H1 (cell line): ENCODE results near the gene INTS7. TPM values are rescaled to one million over a fixed set of nuclear protein-coding genes. Genes with fewer than 3 reads are reported as not detected.

Experiments
- ASH2L ChIP-seq: fragments of 200-600, 300-600 bp; sonication (generic); IDR thresholded peaks from one replicate; pipeline ENCODE4 v1.7.1; 2017; ENCODE audit warnings: low read length
- BACH1 ChIP-seq: IDR thresholded peaks from 2 replicates; pipeline ENCODE4 v1.6.1; 2012; ENCODE audit warnings: low read length, improper control_type of control experiment
- EZH2 ChIP-seq: fragments of 200-600 bp; sonication (generic); IDR thresholded peaks from 2 replicates; pipeline ENCODE4 v1.7.1; 2012; ENCODE audit warnings: low read depth, mild to moderate bottlenecking, moderate library complexity, low read length, inconsistent platforms; ENCODE audit not compliant: severe bottlenecking
- GABPA ChIP-seq: IDR thresholded peaks from 2 replicates; pipeline ENCODE4 v1.6.1; 2011; ENCODE audit warnings: mild to moderate bottlenecking, low read length, moderate library complexity, borderline replicate concordance; ENCODE audit not compliant: insufficient read depth
- KDM5A ChIP-seq: fragments of 200-600 bp; IDR thresholded peaks from 2 replicates; pipeline ENCODE4 v1.7.1; 2012; ENCODE audit warnings: mild to moderate bottlenecking, low read length, inconsistent platforms, mixed read lengths
- RXRA ChIP-seq: IDR thresholded peaks from 2 replicates; pipeline ENCODE4 v1.6.1; 2011; ENCODE audit warnings: low read depth, mild to moderate bottlenecking, low read length, moderate library complexity; ENCODE audit not compliant: insufficient read depth
- TEAD4 ChIP-seq: IDR thresholded peaks from 2 replicates; pipeline ENCODE4 v1.6.1; 2012; ENCODE audit warnings: low read depth, low read length, inconsistent platforms, mixed read lengths
- ZNF274 ChIP-seq: IDR thresholded peaks from 2 replicates; pipeline ENCODE4 v1.7.0; 2012; ENCODE audit warnings: low read length, borderline replicate concordance; ENCODE audit errors: extremely low read depth
- polyA plus RNA-seq, 7 experiments: library from polyadenylated mRNA; depleted of rRNA in 3 of 7; stranded (reverse) in 5 of 7; unstranded in 2 of 7; fragments of >200 nt in 5 of 7; fragments of 200-250 nt in 2 of 7; gene quantifications; 1 replicate in 5 of 7; 2 replicates in 1 of 7; 4 replicates in 1 of 7; pipeline versions ENCODE4 v1.2.1 to v1.2.3, GENCODE V29; 2011 to 2013; ENCODE audit warnings: missing spikeins in 2 of 7, mixed read lengths in 2 of 7
- total RNA-seq: library from RNA; stranded (reverse); fragmentation: NEBNext Ultra II Directional; extraction: Animal tissue kit (Norgen Biotek cat#: 25700); gene quantifications from 2 replicates; pipeline ENCODE4 v1.2.1, GENCODE V29; 2021
- TF ChIP-seq, protein P1 (sequence below): IDR thresholded peaks from 2 replicates; pipeline ENCODE4 v1.6.1; 2011; ENCODE audit warnings: low read length, improper control_type of control experiment

The INTS7 gene
- total and polyA plus RNA-seq, 2 of the 8 experiments (the other 6 are each of a cell fraction or from before 2014, with no cell fraction given), result 15.2 to 22.4 TPM

DNA sequence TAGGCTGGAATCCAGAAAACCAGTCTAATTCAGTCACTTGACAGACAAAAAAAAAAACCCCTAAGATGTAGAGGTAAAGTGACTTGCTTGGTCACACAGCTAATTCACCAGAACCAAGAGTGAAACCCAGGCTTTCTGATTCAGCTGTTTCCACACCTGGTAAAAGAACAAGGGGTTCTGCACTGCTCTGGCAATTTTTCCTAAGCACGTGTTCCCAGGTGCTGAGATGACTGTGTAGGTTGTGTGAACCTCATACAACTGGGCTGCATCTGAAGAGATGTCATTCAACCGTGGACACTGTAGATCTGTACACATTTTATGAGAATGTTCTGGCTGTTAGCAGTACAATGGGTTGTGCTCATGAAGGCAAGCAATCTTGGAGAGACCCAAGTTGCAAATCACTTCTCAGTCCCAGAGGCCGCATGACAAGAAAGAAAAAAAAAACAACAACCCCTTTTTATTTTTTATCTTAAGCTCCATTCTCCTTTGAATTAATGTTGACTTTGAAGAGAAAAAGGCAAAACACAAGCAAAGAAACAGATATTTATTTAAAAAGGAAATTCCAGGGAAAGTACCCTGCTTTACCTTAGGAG is 95.4 kb downstream of the INTS7 start (continued):
- TF ChIP-seq KDM5A (no peak), EZH2 (no peak), ZNF274 (no peak), RXRA (no peak), TEAD4 (no peak), ASH2L (no peak), BACH1 (no peak), GABPA (no peak)
- TF ChIP-seq, protein P1, sequence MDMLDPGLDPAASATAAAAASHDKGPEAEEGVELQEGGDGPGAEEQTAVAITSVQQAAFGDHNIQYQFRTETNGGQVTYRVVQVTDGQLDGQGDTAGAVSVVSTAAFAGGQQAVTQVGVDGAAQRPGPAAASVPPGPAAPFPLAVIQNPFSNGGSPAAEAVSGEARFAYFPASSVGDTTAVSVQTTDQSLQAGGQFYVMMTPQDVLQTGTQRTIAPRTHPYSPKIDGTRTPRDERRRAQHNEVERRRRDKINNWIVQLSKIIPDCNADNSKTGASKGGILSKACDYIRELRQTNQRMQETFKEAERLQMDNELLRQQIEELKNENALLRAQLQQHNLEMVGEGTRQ, result no peak
